ENCODE measurements around the gene TTLL1.

- TF ChIP-seq EZH2 (IDR thresholded peaks at IDR 0.05; ENCODE audit: borderline replicate concordance, low read length) (no peak), CTCF (IDR thresholded peaks at IDR 0.05; ENCODE audit: low read length) (no peak)
Observed at GRCh38 chr22:42993651-42994275, 95.4 kb downstream of the TTLL1 start.

All from OCI-LY1 (cell line).